OCI-LY1 (cell line): ENCODE measurements around the gene MOV10.

Source experiments
- EZH2 ChIP-seq: fragments of 200-600 bp; sonication (generic), shearing (Covaris generic); IDR thresholded peaks from 2 replicates; pipeline ENCODE4 v1.8.0; 2017; ENCODE audit warnings: borderline replicate concordance, mixed run types, mild to moderate bottlenecking, antibody characterized with exemption, low read length, moderate library complexity, mixed read lengths
- TF ChIP-seq, protein P1 (sequence below): fragments of 200-600 bp; sonication (generic), shearing (Covaris generic); IDR thresholded peaks from 2 replicates; pipeline ENCODE4 v1.5.1; 2017; ENCODE audit warnings: mild to moderate bottlenecking, antibody characterized with exemption, low read length, moderate library complexity, mixed read lengths

DNA sequence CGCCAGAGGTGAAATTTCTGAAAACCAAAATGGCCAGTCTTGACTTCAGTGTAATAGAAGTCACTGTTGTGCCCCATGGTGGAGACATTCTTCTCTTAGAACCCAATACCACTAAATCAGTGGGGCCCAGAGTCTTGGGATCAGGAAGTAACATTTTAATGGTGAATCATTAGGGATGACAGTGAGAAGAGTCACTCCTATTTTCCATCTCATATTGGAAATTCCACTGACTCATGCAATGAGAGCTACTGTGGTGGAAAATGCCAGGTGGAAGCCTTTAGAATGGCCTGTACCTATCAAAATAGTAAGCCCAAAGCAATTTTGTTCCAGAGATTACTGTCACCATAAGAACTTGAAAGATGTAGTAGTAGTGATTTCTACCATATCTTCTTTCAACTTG lies 61.3 kb downstream of the MOV10 start:
- TF ChIP-seq, protein P1, sequence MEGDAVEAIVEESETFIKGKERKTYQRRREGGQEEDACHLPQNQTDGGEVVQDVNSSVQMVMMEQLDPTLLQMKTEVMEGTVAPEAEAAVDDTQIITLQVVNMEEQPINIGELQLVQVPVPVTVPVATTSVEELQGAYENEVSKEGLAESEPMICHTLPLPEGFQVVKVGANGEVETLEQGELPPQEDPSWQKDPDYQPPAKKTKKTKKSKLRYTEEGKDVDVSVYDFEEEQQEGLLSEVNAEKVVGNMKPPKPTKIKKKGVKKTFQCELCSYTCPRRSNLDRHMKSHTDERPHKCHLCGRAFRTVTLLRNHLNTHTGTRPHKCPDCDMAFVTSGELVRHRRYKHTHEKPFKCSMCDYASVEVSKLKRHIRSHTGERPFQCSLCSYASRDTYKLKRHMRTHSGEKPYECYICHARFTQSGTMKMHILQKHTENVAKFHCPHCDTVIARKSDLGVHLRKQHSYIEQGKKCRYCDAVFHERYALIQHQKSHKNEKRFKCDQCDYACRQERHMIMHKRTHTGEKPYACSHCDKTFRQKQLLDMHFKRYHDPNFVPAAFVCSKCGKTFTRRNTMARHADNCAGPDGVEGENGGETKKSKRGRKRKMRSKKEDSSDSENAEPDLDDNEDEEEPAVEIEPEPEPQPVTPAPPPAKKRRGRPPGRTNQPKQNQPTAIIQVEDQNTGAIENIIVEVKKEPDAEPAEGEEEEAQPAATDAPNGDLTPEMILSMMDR = no peak
- no peak for TF ChIP-seq EZH2
